Measurements from ENCODE around the gene RMND5A. TPM values are rescaled to one million over a fixed set of nuclear protein-coding genes. Genes with fewer than 3 reads are reported as not detected.

The RMND5A gene
- polyA plus RNA-seq, 1 of the 3 experiments (the other 2 are of a cell fraction) = 4.3 TPM

DNA sequence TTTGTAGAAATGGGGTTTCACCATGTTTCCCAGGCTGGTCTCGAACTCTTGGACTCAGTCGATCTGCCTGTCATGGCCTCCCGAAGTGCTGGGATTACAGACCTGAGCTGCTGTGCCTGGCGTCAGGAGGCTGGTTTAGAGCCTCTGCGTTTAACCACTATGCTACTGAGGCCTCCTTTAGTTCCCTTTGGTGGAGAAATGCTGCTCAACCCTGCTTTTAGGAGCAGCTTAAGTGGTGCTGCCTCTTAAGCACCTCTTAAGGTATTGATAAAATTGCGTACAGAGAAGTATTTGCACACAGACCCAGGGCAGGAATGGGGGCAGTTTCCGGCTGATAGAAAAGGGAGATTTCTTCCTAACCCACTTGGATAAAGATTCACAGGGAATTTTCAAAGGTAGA lies 62.7 kb downstream of the RMND5A start:
- 80% methylated on average over 7 of the region's 7 CpGs for WGBS (ENCODE audit: low lambda C conversion rate)
- H3K27ac ChIP-seq (ENCODE audit: low read depth in 2 of 2, low read length in 1 of 2) = no peak overlapping the region
- no peaks in the 10 kb centered on the region for H3K36me3 ChIP-seq (replicated peaks in 1 of 2; ENCODE audit: control insufficient read depth in 1 of 2, insufficient read depth in 2 of 2, low read length in 1 of 2)
- H3F3A ChIP-seq (replicated peaks; ENCODE audit: insufficient read depth) = no peaks in the 10 kb centered on the region
- H4K20me1 ChIP-seq (ENCODE audit: insufficient read depth) = no peaks in the 10 kb centered on the region
- no peak overlapping the region for H2AFZ ChIP-seq (ENCODE audit: low read depth)
- ChIA-PET CTCF (no interaction called here), POLR2A (no interaction called here)
- no peak for TF ChIP-seq YY1 (IDR thresholded peaks at IDR 0.05; ENCODE audit: low read depth)
- TF ChIP-seq RXRA (IDR thresholded peaks at IDR 0.05; ENCODE audit: borderline replicate concordance, low read depth) = no peak
- TF ChIP-seq NRF1 (IDR thresholded peaks at IDR 0.05; ENCODE audit: low read depth, low read length) = no peak
- TF ChIP-seq, protein P1, sequence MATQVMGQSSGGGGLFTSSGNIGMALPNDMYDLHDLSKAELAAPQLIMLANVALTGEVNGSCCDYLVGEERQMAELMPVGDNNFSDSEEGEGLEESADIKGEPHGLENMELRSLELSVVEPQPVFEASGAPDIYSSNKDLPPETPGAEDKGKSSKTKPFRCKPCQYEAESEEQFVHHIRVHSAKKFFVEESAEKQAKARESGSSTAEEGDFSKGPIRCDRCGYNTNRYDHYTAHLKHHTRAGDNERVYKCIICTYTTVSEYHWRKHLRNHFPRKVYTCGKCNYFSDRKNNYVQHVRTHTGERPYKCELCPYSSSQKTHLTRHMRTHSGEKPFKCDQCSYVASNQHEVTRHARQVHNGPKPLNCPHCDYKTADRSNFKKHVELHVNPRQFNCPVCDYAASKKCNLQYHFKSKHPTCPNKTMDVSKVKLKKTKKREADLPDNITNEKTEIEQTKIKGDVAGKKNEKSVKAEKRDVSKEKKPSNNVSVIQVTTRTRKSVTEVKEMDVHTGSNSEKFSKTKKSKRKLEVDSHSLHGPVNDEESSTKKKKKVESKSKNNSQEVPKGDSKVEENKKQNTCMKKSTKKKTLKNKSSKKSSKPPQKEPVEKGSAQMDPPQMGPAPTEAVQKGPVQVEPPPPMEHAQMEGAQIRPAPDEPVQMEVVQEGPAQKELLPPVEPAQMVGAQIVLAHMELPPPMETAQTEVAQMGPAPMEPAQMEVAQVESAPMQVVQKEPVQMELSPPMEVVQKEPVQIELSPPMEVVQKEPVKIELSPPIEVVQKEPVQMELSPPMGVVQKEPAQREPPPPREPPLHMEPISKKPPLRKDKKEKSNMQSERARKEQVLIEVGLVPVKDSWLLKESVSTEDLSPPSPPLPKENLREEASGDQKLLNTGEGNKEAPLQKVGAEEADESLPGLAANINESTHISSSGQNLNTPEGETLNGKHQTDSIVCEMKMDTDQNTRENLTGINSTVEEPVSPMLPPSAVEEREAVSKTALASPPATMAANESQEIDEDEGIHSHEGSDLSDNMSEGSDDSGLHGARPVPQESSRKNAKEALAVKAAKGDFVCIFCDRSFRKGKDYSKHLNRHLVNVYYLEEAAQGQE (IDR thresholded peaks at IDR 0.05; ENCODE audit: low read depth, low read length) = no peak
- TF ChIP-seq MEF2A (IDR thresholded peaks at IDR 0.05; ENCODE audit: borderline replicate concordance, low read depth) = no peak
- TF ChIP-seq TEAD4 (IDR thresholded peaks at IDR 0.05; ENCODE audit: borderline replicate concordance, insufficient read depth) = no peak
- TF ChIP-seq RFX5 (IDR thresholded peaks at IDR 0.05; ENCODE audit: low read length) = no peak
- H3K4me3 ChIP-seq (ENCODE audit: low read depth in 2 of 2, low read length in 1 of 2) = no peak overlapping the region
- no peak overlapping the region for H3K9ac ChIP-seq
- H3K9me3 ChIP-seq = no peaks in the 10 kb centered on the region
- H3K79me2 ChIP-seq (ENCODE audit: insufficient read depth) = no peaks in the 10 kb centered on the region
- H3K27me3 ChIP-seq (ENCODE audit: insufficient read depth) = 0 out of 2 replicates have a peak, but pooled peaks cover under 1% of the 10 kb centered on the region
- DNase-seq = no peak
- H3K9me2 ChIP-seq = no peaks in the 10 kb centered on the region
- H3K4me2 ChIP-seq = no peak overlapping the region
- no peaks in the 10 kb centered on the region for H3K4me1 ChIP-seq (ENCODE audit: control insufficient read depth in 1 of 2, insufficient read depth in 2 of 2, low read depth in 1 of 2, low read length in 1 of 2)

DNA sequence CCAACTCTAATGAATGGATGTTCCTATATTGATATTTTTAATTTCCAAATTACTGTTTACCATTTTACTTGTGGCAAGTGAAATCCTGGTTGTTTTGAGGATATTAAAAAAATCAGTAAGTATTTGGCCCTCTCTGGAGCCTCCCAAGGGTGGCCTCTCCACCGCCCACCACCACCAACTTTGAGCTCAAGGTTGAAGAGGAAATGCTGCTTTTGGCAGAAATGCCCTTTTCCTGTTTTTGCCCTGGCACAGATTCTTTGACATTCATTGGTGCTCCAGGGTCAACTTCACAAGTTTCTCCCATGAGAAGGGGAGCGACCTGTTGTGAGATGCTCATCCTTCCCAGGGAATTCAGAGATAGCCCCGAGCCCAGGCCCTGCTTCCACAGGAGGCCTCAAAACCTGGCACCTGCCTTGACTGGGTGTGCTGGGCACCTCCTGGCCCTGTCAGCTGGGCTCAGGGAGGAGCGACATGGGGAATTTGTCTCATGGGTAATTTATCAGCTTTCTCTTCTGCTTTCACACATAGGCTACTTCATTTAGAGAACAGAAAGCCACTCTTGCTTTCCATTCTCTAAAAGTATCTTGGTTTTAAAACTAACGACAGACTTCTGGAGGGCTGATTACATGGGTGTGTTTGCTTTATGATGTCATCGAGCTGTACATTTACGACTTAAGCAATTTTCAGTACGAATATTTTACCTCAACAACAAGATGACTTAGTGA lies 63.7 kb downstream of the RMND5A start:
- POLR2A ChIA-PET = no interaction called here
- Histone ChIP-seq H3K9ac (no peak overlapping the region), H2AFZ (ENCODE audit: low read depth) (no peak overlapping the region), H3K27ac (ENCODE audit: low read depth in 2 of 2, low read length in 1 of 2) (no peak overlapping the region), H3K27me3 (ENCODE audit: insufficient read depth) (peaks cover 11% of the 10 kb centered on the region; the same call in 1 of the 2 replicates), H3K4me1 (ENCODE audit: control insufficient read depth in 1 of 2, insufficient read depth in 2 of 2, low read depth in 1 of 2, low read length in 1 of 2) (no peaks in the 10 kb centered on the region), H3K79me2 (ENCODE audit: insufficient read depth) (no peaks in the 10 kb centered on the region), H3K36me3 (replicated peaks in 1 of 2; ENCODE audit: control insufficient read depth in 1 of 2, insufficient read depth in 2 of 2, low read length in 1 of 2) (no peaks in the 10 kb centered on the region), H4K20me1 (ENCODE audit: insufficient read depth) (no peaks in the 10 kb centered on the region), H3K9me2 (no peaks in the 10 kb centered on the region), H3K4me2 (no peak overlapping the region), H3K4me3 (ENCODE audit: low read depth in 2 of 2, low read length in 1 of 2) (no peak overlapping the region), H3F3A (replicated peaks; ENCODE audit: insufficient read depth) (no peaks in the 10 kb centered on the region), H3K9me3 (no peaks in the 10 kb centered on the region)
- 59% methylated on average over 7 of the region's 8 CpGs for WGBS (ENCODE audit: low lambda C conversion rate)
- DNase-seq = no peak
- TF ChIP-seq, protein P2, sequence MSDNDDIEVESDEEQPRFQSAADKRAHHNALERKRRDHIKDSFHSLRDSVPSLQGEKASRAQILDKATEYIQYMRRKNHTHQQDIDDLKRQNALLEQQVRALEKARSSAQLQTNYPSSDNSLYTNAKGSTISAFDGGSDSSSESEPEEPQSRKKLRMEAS (IDR thresholded peaks at IDR 0.05; ENCODE audit: low read depth) = no peak
- TF ChIP-seq FOXM1 (IDR thresholded peaks at IDR 0.05; ENCODE audit: low read depth) (no peak), YY1 (IDR thresholded peaks at IDR 0.05; ENCODE audit: low read depth) (no peak), FOSL2 (IDR thresholded peaks at IDR 0.05; ENCODE audit: borderline replicate concordance, low read depth) (no peak), MEF2A (IDR thresholded peaks at IDR 0.05; ENCODE audit: borderline replicate concordance, low read depth) (no peak), GABPA (IDR thresholded peaks at IDR 0.05; ENCODE audit: low read depth) (no peak), ELF1 (IDR thresholded peaks at IDR 0.05) (no peak)
- TF ChIP-seq, protein P3, sequence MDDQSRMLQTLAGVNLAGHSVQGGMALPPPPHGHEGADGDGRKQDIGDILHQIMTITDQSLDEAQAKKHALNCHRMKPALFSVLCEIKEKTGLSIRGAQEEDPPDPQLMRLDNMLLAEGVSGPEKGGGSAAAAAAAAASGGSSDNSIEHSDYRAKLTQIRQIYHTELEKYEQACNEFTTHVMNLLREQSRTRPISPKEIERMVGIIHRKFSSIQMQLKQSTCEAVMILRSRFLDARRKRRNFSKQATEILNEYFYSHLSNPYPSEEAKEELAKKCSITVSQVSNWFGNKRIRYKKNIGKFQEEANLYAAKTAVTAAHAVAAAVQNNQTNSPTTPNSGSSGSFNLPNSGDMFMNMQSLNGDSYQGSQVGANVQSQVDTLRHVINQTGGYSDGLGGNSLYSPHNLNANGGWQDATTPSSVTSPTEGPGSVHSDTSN (IDR thresholded peaks at IDR 0.05) = no peak
- TF ChIP-seq, protein P4, sequence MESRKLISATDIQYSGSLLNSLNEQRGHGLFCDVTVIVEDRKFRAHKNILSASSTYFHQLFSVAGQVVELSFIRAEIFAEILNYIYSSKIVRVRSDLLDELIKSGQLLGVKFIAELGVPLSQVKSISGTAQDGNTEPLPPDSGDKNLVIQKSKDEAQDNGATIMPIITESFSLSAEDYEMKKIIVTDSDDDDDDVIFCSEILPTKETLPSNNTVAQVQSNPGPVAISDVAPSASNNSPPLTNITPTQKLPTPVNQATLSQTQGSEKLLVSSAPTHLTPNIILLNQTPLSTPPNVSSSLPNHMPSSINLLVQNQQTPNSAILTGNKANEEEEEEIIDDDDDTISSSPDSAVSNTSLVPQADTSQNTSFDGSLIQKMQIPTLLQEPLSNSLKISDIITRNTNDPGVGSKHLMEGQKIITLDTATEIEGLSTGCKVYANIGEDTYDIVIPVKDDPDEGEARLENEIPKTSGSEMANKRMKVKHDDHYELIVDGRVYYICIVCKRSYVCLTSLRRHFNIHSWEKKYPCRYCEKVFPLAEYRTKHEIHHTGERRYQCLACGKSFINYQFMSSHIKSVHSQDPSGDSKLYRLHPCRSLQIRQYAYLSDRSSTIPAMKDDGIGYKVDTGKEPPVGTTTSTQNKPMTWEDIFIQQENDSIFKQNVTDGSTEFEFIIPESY (IDR thresholded peaks at IDR 0.05; ENCODE audit: borderline replicate concordance, low read depth) = no peak
- TF ChIP-seq, protein P5, sequence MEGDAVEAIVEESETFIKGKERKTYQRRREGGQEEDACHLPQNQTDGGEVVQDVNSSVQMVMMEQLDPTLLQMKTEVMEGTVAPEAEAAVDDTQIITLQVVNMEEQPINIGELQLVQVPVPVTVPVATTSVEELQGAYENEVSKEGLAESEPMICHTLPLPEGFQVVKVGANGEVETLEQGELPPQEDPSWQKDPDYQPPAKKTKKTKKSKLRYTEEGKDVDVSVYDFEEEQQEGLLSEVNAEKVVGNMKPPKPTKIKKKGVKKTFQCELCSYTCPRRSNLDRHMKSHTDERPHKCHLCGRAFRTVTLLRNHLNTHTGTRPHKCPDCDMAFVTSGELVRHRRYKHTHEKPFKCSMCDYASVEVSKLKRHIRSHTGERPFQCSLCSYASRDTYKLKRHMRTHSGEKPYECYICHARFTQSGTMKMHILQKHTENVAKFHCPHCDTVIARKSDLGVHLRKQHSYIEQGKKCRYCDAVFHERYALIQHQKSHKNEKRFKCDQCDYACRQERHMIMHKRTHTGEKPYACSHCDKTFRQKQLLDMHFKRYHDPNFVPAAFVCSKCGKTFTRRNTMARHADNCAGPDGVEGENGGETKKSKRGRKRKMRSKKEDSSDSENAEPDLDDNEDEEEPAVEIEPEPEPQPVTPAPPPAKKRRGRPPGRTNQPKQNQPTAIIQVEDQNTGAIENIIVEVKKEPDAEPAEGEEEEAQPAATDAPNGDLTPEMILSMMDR (IDR thresholded peaks at IDR 0.05) = no peak
- CTCF ChIA-PET = interaction anchor here (0.9 to 2.1 kb wide), 2 partner anchors 22 to 24 kb away, joined by 3 to 5 read pairs; no protein-coding TSS in a partner anchor
